GM18498 (cell line): ENCODE data around the gene C9orf40.

Source experiments
- ATAC-seq: cut with Tn5 transposase; IDR thresholded peaks from one replicate; pipeline ENCODE4 v1.9.1; 2021; ENCODE audit warnings: mild to moderate bottlenecking, moderate library complexity; ENCODE audit not compliant: unreplicated experiment

C9orf40 gene

DNA sequence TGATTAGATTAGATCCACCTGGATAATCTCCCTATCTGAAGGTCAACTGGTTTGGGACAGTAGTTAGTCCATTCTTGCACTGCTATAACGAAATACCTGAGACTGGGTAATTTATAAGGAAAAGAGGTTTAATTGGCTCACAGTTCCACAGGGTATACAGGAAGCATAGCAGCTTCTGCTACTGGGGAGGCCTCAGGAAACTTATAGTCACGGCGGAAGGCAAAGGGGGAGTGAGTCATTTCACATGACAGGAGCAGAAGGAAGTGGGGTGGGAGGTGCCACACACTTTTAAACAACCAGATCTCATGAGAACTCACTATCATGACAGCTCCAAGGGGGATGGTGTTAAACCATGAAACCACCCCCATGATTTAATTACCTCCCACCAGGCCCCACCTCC lies 9.9 kb downstream of the C9orf40 start:
- no peak for ATAC-seq

DNA sequence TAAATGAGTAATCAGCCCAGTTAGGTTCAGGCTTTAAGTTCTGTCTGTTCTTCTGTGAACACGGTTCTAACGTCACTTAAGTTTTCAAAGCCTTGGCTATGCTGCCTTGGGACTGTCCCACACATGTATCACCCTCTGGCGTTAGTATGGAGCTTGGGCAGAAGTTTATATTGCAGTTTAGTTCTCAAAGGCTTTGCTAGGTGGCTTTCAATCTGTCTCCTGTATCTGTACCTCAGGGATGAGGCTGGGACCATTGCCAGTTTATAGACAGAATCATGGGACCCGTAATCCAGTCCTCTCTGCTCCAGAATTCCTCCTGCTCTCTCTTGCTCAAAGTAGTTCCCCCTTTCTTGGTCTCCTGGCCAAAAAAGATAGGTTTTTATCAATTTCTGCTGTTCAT lies 12.1 kb downstream of the C9orf40 start:
- no peak for ATAC-seq

GRCh38 chr9:74935008-74935407 lies 17.7 kb downstream of the C9orf40 start:
- no peak for ATAC-seq

DNA sequence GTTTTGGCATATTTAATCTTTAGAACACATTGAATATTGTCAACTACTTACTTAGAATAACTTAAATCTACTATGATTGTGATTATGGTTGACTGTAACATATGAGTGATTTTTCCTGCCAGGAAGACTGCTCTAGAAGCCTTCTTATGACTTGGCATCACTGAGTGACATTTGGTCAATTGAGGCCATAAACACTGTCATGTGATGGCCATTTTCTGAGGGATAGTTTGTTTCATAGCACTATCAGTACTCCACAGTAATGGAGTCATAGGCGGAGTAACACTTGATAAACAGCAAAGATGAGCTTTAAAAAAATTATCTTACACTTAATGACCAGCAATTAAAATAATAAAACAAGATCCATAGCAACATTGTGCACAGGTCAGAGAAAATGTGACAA lies 31.0 kb downstream of the C9orf40 start:
- ATAC-seq, result no peak

- ATAC-seq, result no peak
Measured at GRCh38 chr9:74920944-74921626, 31.6 kb downstream of the C9orf40 start.

GRCh38 chr9:74910036-74910435 lies 42.7 kb downstream of the C9orf40 start:
- no peak for ATAC-seq

- no peak for ATAC-seq
Measured at GRCh38 chr9:74908665-74909064, 44.0 kb downstream of the C9orf40 start.

DNA sequence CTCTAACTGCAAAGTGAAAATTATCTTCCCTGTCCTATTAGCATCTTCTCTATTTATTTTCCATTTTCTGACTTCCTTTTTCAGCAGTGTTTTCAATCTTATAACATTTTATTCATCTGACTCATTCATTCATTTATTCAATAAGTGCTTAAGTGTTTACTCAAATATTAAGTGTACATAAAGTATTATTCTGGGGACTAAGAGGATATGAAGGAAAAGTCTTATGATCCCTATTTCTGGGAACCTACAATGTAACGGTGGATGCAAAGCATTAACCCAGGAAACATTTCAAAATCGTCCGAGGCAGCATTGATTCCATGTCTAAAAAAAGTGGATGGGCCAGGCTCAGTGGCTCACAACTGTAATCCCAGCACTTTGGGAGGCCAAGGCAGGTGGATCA lies 45.6 kb downstream of the C9orf40 start:
- ATAC-seq, result no peak

DNA sequence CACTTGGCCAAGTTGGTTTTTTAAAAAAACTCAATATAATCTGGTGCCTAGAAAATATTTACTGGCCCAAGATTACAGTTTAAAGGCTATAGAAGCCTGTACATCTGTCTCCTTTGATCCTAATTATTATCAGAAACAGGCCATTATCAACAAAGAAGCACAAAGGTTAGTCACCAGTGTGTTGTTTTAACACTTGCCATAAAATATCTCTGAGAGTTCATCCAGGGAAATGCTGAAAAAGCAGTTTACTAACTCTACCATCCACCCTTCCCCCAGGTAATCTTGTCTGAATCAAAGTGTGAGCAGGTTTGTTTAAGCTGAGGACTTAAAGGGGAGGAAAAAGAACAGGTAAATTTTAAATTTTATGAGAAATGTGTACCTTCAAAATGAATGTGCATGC lies 51.7 kb downstream of the C9orf40 start:
- ATAC-seq, result no peak
